ENCODE results near the gene ABCC6.
A peak's percentile ranks its signal among the peaks of the same experiment; 100 is the strongest.

ABCC6 gene

DNA sequence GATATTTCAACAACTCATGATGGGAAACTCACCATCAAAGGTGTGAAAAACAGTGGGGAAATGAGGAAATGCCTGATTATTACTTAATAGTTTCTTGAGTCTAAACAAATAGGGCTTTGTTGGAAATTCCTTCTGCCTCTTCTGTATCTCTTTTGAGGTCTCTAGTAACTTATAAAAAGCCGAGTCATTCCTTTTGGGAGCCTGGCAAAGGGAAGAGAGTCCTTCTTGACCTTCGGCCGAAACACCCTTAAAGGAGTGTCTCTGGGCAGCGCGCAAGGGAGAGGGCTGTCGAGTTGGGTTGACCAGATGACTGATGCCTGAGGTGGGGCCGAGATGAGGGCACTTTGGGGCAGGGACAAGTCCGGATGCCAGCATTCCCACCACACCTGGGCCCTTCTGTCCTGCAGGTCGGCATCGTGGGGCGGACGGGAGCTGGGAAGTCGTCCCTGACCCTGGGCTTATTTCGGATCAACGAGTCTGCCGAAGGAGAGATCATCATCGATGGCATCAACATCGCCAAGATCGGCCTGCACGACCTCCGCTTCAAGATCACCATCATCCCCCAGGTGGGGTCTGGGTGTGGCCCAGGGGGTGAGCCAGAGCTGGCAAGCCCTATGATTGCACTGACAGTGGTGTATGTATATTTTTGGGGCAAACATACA lies 89.2 kb downstream of the ABCC6 start:
- ChIA-PET CTCF (no interaction called here), POLR2A (ENCODE audit: low non-redundant PET) (no interaction called here)
- no peak for DNase-seq (ENCODE audit: low spot score)
- no peak overlapping the region for H3K27ac ChIP-seq
- TF ChIP-seq, protein P1, sequence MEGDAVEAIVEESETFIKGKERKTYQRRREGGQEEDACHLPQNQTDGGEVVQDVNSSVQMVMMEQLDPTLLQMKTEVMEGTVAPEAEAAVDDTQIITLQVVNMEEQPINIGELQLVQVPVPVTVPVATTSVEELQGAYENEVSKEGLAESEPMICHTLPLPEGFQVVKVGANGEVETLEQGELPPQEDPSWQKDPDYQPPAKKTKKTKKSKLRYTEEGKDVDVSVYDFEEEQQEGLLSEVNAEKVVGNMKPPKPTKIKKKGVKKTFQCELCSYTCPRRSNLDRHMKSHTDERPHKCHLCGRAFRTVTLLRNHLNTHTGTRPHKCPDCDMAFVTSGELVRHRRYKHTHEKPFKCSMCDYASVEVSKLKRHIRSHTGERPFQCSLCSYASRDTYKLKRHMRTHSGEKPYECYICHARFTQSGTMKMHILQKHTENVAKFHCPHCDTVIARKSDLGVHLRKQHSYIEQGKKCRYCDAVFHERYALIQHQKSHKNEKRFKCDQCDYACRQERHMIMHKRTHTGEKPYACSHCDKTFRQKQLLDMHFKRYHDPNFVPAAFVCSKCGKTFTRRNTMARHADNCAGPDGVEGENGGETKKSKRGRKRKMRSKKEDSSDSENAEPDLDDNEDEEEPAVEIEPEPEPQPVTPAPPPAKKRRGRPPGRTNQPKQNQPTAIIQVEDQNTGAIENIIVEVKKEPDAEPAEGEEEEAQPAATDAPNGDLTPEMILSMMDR (conservative IDR thresholded peaks at IDR 0.05; ENCODE audit: low read depth), result no peak

DNA sequence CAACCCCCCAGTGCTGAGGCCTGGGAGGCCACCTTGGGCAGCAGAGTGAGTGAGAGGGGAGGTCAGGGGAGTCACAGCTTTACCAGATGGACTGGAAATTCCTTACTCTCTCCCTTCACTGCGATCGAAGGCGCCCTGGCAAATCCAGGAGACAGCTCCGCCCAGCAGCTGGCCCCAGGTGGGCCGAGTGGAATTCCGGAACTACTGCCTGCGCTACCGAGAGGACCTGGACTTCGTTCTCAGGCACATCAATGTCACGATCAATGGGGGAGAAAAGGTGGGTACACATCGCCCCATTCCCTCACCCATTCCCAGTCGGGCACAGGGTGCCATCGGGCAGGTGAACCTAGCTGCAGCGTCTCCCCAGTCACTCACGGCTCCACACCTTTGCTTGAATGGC lies 91.6 kb downstream of the ABCC6 start:
- ChIA-PET POLR2A (ENCODE audit: low non-redundant PET) (no interaction called here), CTCF (no interaction called here)
- no peak for DNase-seq (ENCODE audit: low spot score)
- H3K27ac ChIP-seq, result no peak overlapping the region
- TF ChIP-seq, protein P1 (conservative IDR thresholded peaks at IDR 0.05; ENCODE audit: low read depth), result no peak

DNA sequence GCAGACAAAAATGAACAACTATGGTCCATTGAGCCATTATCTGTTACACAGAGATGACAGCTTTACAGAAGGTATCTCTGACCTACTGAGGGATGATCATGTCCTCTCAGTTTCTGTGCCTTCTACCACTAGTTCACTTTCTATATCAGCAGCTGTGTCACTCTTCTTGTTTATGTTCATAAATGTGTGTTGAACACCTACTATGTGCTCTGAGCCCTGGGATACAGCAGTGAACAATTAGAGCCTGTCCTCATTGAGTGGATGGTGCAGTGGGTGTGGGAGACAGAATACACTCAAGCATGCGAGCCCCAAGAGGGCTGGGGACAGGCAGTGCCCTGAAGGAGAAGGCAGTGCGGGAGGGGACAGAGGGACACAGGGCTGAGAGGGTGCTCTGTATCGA lies 92.1 kb downstream of the ABCC6 start:
- no peak overlapping the region for H3K27ac ChIP-seq
- ChIA-PET POLR2A (ENCODE audit: low non-redundant PET) (no interaction called here), CTCF (no interaction called here)

DNA sequence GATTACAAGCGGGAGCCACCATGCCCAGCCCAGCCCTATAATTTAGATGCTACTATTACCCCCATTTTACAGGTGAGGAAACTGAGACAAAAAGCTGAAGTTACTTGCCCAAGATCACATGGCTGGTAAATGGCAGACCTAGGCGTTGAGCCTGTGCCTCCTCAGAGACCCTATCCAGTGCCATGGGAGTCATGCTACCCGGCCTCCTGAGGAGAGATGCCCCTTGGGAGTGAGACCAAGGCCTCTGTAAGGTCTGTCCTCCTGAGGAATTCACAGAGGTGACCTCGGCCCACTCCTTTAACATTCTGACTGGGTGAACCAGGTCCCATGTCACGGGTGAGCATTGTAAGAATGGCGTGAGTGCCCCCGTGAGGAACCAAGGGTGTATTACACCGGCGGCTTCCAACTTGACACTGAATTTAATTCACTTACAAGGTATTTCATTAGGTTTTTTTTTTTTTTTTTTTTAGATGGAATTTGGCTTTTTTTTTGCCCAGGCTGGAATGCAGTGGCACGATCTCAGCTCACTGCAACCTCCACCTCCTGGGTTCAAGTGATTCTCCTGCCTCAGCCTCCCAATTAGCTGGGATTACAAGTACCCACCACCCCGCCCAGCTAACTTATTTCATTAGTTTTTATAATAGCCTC lies 95.7 kb downstream of the ABCC6 start:
- TF ChIP-seq, protein P1 (conservative IDR thresholded peaks at IDR 0.05; ENCODE audit: low read depth), result peak; percentile 89
- peak overlapping the region; percentile 27 for H3K27ac ChIP-seq
- peak; percentile 77 for DNase-seq (ENCODE audit: low spot score)
- CTCF ChIA-PET, result interaction anchor here (0.6 to 1.2 kb wide), 10 partner anchors 10 to 535 kb away, joined by 3 to 6 read pairs (median 5); no protein-coding TSS in a partner anchor
- POLR2A ChIA-PET (ENCODE audit: low non-redundant PET), result no interaction called here

More for the DNA sequence above, 92.1 kb downstream of the ABCC6 start:
- no peak for DNase-seq (ENCODE audit: low spot score)
- TF ChIP-seq, protein P1 (conservative IDR thresholded peaks at IDR 0.05; ENCODE audit: low read depth), result no peak

DNA sequence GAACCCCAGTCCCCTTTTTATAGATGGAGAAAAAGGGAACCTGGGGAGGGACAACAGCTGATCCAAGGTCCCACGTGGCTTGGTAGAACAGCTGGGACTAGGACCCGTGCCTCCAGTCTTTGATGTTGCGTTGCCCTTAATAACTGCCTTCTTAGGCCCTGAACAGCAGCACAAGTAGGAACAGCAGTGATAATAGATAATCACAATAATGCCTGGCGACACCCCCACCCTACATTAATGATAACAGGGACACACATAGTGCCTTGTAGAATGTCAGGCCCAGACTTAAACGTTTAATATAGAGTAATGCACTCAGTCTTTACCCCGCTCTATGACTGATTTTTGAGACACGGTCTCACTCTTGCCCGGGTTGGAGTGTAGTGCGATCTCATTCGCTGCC lies 96.4 kb downstream of the ABCC6 start:
- CTCF ChIA-PET, result interaction anchor here (0.6 to 1.2 kb wide), 4 partner anchors 12 to 426 kb away, joined by 3 to 6 read pairs (median 4); no protein-coding TSS in a partner anchor
- peak overlapping the region; percentile 27 for H3K27ac ChIP-seq
- POLR2A ChIA-PET (ENCODE audit: low non-redundant PET), result no interaction called here
- no peak for DNase-seq (ENCODE audit: low spot score)
- TF ChIP-seq, protein P1 (conservative IDR thresholded peaks at IDR 0.05; ENCODE audit: low read depth), result no peak

DNA sequence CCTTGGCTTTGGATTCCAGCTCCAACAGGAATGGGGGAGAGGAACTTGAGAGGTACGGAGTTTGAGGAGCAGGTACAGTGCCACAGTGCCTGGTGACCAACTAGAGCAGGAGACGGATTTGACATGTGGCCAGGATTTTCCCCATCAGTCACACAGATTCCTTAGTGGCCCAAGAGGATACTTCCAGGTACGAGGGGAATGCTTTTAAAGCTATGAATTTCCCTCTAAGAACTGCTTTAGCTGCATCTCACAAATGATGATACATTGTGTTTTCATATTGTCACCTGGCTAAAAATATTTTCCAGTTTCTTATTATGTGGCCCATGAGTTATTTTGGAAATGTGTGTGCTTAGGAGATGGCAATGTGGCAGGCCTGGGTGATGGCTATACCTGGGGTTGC lies 98.3 kb downstream of the ABCC6 start:
- TF ChIP-seq, protein P1 (conservative IDR thresholded peaks at IDR 0.05; ENCODE audit: low read depth), result no peak
- no peak overlapping the region for H3K27ac ChIP-seq
- POLR2A ChIA-PET (ENCODE audit: low non-redundant PET), result no interaction called here
- no peak for DNase-seq (ENCODE audit: low spot score)
- CTCF ChIA-PET, result interaction anchor here (0.6 kb wide), 1 partner anchor 37 kb away, joined by 3 read pairs; no protein-coding TSS in a partner anchor
